Muscle of leg (tissue), 11 donors: Measurements from ENCODE around the gene BTBD9. TPM values are rescaled to one million over a fixed set of nuclear protein-coding genes. Genes with fewer than 3 reads are reported as not detected.
A peak's percentile ranks its signal among the peaks of the same experiment; 100 is the strongest.

Experiments used
- DNase-seq: peaks from one replicate; pipeline ENCODE4 v3.0.0; 2013
- H3K27ac ChIP-seq: one replicate; pipeline ENCODE4 v1.5.1; 2013; ENCODE audit warnings: mild to moderate bottlenecking, low read length, control low read depth
- H3K27me3 ChIP-seq: one replicate; pipeline ENCODE4 v1.6.1; 2013; ENCODE audit warnings: low read length; ENCODE audit not compliant: control insufficient read depth, insufficient read depth
- H3K36me3 ChIP-seq: one replicate; pipeline ENCODE4 v1.6.1; 2013; ENCODE audit warnings: low read length; ENCODE audit not compliant: control insufficient read depth, insufficient read depth
- H3K4me1 ChIP-seq: one replicate; pipeline ENCODE4 v1.6.1; 2013; ENCODE audit warnings: low read length; ENCODE audit not compliant: control insufficient read depth, insufficient read depth
- H3K4me3 ChIP-seq: one replicate; pipeline ENCODE4 v1.5.1; 2013; ENCODE audit warnings: low read length, control low read depth
- H3K9me3 ChIP-seq: replicated peaks from 2 replicates; pipeline ENCODE4 v1.6.1; 2013; ENCODE audit warnings: low read depth, low read length; ENCODE audit not compliant: control insufficient read depth
- WGBS: methylation state at CpG from one replicate; pipeline ENCODE4 v1.1.5; 2013; ENCODE audit warnings: missing lambda C conversion rate; ENCODE audit not compliant: insufficient coverage; 5-methylcytosine and 5-hydroxymethylcytosine counted together
- polyA plus RNA-seq, 8 donors: library from polyadenylated mRNA; unstranded; fragments of 120-200 nt; gene quantifications; one replicate each; pipeline versions ENCODE4 v1.2.1 to v1.2.3, GENCODE V29; 2013; ENCODE audit warnings: inconsistent platforms in 1 of 8, low replicate concordance in 1 of 8; ENCODE audit not compliant: insufficient read length in 8 of 8, insufficient read depth in 1 of 8
- total RNA-seq: library from RNA; stranded (reverse); fragments of 120-200 nt; gene quantifications from one replicate; pipeline ENCODE4 v1.2.4, GENCODE V29; 2013

BTBD9 gene
- total and polyA plus RNA-seq, 9 donors: 6.5 to 10.5 (median 8.2) TPM

DNA sequence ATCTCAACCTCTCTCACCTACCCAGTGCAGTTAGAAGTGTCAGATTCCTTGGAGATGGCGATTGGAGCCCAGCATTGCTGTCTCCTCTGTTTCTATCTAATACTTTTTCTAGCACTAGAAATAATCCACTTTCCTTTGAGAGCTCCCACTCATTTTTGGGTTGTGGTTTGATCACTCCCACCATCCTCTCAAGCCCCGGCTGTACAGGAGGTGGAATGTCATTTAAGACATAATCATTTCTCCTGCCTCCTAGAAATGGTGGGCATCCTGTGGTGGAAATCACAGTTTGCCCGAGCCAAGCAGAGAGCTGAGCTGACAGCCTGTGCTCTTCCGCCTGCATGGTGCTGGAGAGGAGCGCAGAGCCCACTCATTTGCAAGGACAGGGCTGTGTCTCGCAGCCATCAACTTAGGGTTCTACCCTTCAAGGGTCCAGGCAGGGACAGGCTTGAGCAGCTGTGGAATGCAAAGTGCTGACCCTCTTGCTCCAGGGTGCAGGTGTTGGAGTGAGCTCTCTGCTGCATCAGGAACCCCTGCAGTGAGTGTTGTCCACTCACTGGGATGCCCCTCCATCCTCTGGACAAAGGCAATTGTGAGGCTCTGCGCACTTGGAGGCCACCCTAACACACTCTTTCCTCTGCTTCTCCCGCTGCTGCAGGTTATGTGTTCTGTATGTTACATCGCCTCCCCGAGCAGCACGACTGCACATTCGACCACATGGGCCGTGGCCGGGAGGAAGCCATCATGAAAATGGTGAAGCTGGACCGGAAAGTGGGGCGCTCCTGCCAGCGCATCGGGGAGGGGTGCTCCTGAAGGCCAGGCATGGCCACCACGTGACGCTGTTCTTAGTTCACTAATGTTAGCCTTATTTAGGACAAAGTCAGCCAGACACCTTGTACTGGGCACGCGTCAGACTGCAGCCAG, 487.9 kb downstream of the BTBD9 start:
- Histone ChIP-seq H3K4me3 (no peak overlapping the region), H3K36me3 (peaks cover 22% of the 10 kb centered on the region), H3K4me1 (peaks cover 35% of the 10 kb centered on the region), H3K27ac (no peak overlapping the region), H3K27me3 (no peaks in the 10 kb centered on the region), H3K9me3 (no peaks in the 10 kb centered on the region)
- 79% methylated on average over 14 of the region's 22 CpGs for WGBS
- no peak for DNase-seq

DNA sequence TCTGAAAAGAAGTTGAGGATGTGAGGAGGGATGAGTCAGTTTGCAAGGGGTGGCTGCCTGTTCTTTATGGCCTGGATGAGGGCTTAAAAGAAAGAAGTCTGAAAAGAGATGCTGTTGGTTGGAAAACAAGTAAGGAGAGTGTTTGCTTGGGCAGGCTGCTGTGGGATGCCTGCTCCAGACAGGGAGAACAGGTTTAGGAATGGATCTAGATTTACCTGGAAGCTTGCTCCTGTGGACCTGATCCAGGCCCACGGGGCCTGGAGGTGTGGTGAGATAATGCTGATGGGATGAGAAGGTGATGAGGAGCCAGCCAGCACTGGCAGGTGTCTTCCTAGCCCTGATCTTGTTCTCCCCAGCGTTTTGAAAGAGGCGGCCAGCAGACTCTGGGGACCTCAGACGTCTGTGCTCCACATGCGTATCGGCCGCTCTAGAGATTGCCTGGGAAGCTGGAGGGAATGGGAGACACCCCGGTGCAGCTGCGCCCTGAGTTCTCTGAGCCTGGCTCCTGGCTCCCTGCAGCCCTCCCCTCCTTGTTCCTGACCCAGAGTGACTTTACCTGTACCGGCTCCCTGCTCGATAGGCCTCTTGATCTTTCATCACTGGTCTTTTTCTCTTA, 488.9 kb downstream of the BTBD9 start:
- H3K4me1 ChIP-seq: peaks cover 35% of the 10 kb centered on the region
- H3K27me3 ChIP-seq: no peaks in the 10 kb centered on the region
- no peaks in the 10 kb centered on the region for H3K9me3 ChIP-seq
- H3K4me3 ChIP-seq: no peak overlapping the region
- peaks cover 22% of the 10 kb centered on the region for H3K36me3 ChIP-seq
- no peak overlapping the region for H3K27ac ChIP-seq
- WGBS: 59% methylated on average over 8 of the region's 11 CpGs
- no peak for DNase-seq

DNA sequence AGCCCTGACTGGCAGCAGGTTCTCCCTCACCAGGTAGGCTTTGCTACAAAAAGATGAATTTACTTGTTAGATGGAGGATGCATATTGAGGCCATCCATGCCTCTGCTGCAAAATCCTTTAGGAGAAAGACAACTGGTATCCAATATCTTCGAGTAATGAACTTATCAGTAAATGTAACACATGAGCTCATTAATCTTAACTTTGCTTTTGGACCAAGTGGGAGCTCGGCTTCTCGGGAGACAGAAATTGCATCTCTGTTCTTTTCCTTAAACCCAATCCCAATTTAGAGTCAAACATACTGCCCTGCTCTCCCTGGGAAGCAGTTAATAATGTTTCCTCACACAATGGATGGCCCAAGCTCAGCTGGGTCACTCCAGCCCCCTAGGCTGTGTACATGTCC, 489.7 kb downstream of the BTBD9 start:
- WGBS: 66% methylated on average over 3 of the region's 3 CpGs
- no peaks in the 10 kb centered on the region for H3K9me3 ChIP-seq
- no peak for DNase-seq
- no peak overlapping the region for H3K4me3 ChIP-seq
- peaks cover 25% of the 10 kb centered on the region for H3K36me3 ChIP-seq
- H3K4me1 ChIP-seq: peaks cover 29% of the 10 kb centered on the region
- H3K27ac ChIP-seq: no peak overlapping the region
- H3K27me3 ChIP-seq: no peaks in the 10 kb centered on the region

DNA sequence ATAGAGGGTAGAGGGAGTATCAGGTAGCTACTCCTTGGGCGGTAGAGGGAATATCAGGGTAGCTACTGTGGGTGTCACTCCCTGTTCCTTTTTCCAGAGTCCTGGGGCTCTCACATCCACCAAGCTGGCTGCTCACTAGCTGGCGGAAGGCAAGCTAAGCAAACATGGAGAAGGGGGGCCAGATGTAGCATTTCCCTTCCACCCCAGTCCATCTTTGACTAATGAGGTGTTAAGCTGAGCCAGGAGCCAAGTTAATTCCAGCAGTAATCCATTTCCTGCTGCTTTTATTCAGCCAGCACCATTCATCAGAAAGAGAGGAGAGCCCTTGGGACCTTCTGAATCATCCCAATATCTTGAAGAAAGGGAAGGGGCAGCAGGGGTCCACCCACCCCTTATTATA, 490.2 kb downstream of the BTBD9 start:
- WGBS: 83% methylated on average over 1 of the region's 2 CpGs
- Histone ChIP-seq H3K27me3 (no peaks in the 10 kb centered on the region), H3K27ac (no peak overlapping the region), H3K4me1 (peaks cover 24% of the 10 kb centered on the region), H3K4me3 (no peak overlapping the region), H3K9me3 (no peaks in the 10 kb centered on the region), H3K36me3 (peaks cover 25% of the 10 kb centered on the region)
- peak; percentile 34 for DNase-seq

DNA sequence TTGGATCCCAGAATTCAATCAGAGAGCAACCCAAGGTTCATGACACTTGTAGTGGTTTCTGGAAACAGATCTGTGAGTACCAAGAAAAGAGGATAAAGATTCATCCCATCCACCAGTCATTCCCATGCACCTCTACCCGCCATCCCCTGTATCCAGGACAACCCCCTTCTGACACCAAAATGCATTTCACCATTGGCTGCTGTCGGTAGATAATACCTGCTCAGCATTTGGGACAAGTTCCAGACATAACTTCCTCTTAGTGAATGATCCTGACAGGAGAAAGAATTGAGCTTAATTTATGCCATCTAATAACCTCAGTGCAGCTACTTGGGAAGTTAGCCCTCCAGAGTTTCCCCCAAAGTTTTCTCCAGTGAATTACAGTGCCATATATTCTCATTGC, 491.1 kb downstream of the BTBD9 start:
- no peak overlapping the region for H3K27ac ChIP-seq
- no peak for DNase-seq
- H3K4me3 ChIP-seq: no peak overlapping the region
- no peaks in the 10 kb centered on the region for H3K27me3 ChIP-seq
- no peaks in the 10 kb centered on the region for H3K9me3 ChIP-seq
- H3K4me1 ChIP-seq: peaks cover 19% of the 10 kb centered on the region
- no CpG with 5 or more reads among the region's 2 CpGs for WGBS
- H3K36me3 ChIP-seq: peaks cover 25% of the 10 kb centered on the region

DNA sequence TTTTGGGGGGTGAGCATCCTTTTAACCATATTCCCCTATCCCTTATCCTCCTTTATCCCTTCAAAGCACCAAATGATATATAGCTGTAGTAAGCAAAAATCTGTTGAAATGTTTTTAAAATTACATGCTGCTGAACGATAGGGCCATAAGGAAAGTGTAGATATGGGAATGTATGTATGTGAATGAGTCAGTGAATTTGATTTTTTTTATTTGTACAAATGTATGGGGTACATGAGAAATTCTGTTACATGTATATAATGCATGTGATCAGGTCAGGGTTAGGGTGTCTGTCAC, 493.0 kb downstream of the BTBD9 start:
- Histone ChIP-seq H3K27me3 (no peaks in the 10 kb centered on the region), H3K4me3 (no peak overlapping the region), H3K4me1 (peaks cover 18% of the 10 kb centered on the region), H3K36me3 (peaks cover 13% of the 10 kb centered on the region), H3K27ac (no peak overlapping the region), H3K9me3 (no peaks in the 10 kb centered on the region)
- WGBS: 75% methylated on average over 1 of the region's 1 CpG
- DNase-seq: no peak

DNA sequence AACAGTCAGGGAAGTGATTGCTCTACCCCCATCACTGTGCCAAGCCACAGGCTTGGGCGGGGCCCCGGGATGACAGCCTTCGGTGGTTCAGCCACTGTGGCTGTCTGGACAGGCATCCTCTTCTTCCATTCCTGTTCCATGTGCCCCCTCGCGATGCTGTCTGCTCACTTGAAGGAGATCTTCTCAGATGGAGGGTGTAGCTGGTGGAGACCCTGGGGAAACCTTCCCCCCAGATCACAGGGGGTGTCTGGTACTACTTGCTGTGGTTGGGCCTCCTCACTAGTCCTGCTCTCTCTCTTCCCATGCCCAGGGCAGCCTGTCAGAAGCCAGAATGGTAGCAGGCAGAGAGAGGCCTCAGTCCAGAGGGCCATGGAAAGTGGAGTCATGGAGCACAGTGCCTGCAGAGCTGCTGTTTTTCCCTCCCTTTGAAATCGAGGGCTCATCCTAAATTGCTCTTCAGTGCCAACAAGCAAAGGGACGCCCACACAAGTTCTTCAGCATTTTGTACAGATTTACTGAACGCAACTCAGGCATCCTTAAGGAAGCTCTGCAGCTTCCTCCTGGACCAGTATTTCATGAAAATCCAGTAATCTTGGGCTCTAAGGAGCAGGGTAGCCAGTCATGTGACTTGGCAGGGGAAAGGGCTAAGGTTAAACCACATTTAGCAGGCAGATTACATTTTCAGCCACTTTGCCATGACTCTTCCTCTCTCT, 493.6 kb downstream of the BTBD9 start:
- Histone ChIP-seq H3K4me3 (no peak overlapping the region), H3K9me3 (no peaks in the 10 kb centered on the region), H3K36me3 (peaks cover 13% of the 10 kb centered on the region), H3K27ac (no peak overlapping the region), H3K4me1 (peaks cover 18% of the 10 kb centered on the region), H3K27me3 (no peaks in the 10 kb centered on the region)
- WGBS: 82% methylated on average over 6 of the region's 8 CpGs
- DNase-seq: no peak

DNA sequence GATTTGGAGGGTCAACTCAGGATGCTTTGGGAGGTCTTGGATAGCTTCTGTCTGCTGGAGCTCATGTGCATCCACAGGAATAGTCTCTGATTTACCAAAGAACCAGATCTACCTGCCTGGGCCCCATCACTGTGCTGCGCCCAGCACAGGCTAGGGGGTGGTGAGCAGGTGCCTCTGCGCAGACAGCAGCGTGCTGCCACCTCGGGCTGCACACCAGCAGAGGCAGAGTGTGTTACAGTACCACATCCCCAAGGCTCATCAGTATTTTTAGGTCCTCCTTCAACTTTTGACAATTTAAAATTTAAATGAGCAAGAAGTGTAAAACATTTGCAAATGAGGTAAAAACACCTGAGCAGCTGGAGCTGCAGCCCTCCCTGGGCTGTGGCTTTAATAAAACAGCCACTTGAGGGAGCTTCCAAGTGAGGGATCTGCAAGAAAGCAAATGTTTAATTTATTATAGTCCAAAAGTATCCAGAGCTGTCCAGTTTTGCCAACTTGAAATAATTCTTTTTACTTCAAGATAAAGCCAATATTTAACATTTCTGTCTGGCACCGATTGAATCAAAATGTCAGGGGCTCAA, 495.3 kb downstream of the BTBD9 start:
- no peak for DNase-seq
- Histone ChIP-seq H3K27me3 (no peaks in the 10 kb centered on the region), H3K36me3 (peaks cover 19% of the 10 kb centered on the region), H3K4me3 (no peak overlapping the region), H3K9me3 (peaks cover 4% of the 10 kb centered on the region), H3K27ac (no peak overlapping the region), H3K4me1 (peaks cover 15% of the 10 kb centered on the region)
- WGBS: 93% methylated on average over 2 of the region's 5 CpGs

DNA sequence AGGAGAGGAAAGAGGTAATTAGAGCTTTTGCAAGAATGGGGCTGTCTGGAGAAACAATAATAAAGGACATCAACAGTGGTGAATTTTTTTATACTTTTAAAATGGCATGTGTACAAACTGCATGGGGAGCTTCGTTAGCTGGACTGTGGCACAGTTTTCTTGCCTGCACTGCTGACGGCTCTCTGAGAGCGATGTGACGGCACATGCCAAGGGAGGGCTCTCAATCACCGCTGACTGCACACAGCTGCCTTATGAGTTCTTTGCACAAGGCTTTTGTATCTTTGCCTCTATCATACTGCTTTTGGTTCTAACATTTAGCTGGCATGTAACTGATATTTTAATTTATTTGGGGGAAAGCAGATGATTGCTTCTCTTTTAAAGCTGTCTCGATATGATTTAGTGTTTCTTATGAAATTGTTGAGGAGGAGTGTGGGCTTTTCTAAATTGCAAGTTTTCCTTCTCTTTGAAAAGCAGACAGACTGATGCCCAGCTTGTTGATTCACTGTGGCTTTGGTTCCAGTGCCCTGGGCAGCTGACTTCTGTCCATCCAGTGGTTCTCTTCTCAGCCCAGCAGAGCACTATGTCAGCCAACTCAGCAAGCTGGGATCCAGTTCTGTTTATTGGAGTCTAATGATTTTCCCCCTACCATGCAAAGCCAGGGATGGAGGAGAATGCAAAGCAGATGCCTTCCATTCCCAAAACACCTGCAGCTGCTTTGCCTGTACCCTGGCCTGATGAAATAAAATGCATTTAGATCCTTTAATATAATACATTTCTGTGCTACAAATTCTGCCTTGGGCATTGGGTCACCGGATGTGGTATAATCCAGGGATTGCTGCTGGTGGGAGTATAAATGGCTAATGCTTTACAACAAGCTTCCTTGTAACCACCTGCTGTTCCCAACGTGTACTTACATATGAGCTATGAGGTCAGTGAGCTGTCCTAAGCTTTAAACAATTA, 496.3 kb downstream of the BTBD9 start:
- peaks cover 9% of the 10 kb centered on the region for H3K4me1 ChIP-seq
- H3K27me3 ChIP-seq: no peaks in the 10 kb centered on the region
- DNase-seq: no peak
- peaks cover 17% of the 10 kb centered on the region for H3K36me3 ChIP-seq
- H3K9me3 ChIP-seq: peaks cover 4% of the 10 kb centered on the region
- no peak overlapping the region for H3K27ac ChIP-seq
- WGBS: 51% methylated on average over 5 of the region's 8 CpGs
- H3K4me3 ChIP-seq: no peak overlapping the region
